Naive thymus-derived CD4-positive, alpha-beta T cell (primary cell): ENCODE data around the gene ZNF502. TPM values are rescaled to one million over a fixed set of nuclear protein-coding genes. Genes with fewer than 3 reads are reported as not detected.
"Not testable (repeated sequence)": the region's sequence is repeated elsewhere in the genome, so short reads cannot be mapped to it uniquely, and the experiment has no call there.

Experiments used
- ATAC-seq: fragments of 150-1000 bp; cut with Tn5 transposase; 2 replicates; pipeline ENCODE4 v1.10.0; 2021; ENCODE audit warnings: mild to moderate bottlenecking, moderate library complexity
- CTCF ChIA-PET: fragments of 350-600 bp; sonication (Branson Sonifier 250); formaldehyde crosslinking; loops from one replicate; lab custom pipeline; 2021; ENCODE audit warnings: antibody characterized with exemption; lab: Charles Lee
- POLR2A ChIA-PET: fragments of 350-600 bp; sonication (Branson Sonifier 250); formaldehyde crosslinking; loops from one replicate; lab custom pipeline; 2021; ENCODE audit warnings: antibody characterized with exemption, inconsistent platforms; lab: Charles Lee
- DNase-seq, 9 donors: peaks; one replicate each; pipeline versions ENCODE4 v3.0.0 to v3.0.0-alpha.2; 2020 to 2022; ENCODE audit warnings: mixed read lengths in 1 of 9
- H3K27ac ChIP-seq: one replicate; pipeline ENCODE4 v1.7.0; 2013; ENCODE audit warnings: mild to moderate bottlenecking, low read depth, low read length, moderate library complexity
- H3K27me3 ChIP-seq, 2 donors: one replicate each; pipeline ENCODE4 v1.7.0; 2013; ENCODE audit warnings: low read length in 2 of 2, mild to moderate bottlenecking in 2 of 2, moderate library complexity in 2 of 2; ENCODE audit not compliant: control insufficient read depth in 2 of 2, insufficient read depth in 2 of 2
- H3K36me3 ChIP-seq, 3 experiments: 1 replicate in 2 of 3; 2 replicates in 1 of 3; pipeline ENCODE4 v1.7.0; 2013; ENCODE audit warnings: low read length in 3 of 3, mild to moderate bottlenecking in 3 of 3, moderate library complexity in 1 of 3; ENCODE audit not compliant: insufficient read depth in 3 of 3, control insufficient read depth in 2 of 3
- H3K4me1 ChIP-seq, 2 donors: one replicate each; pipeline ENCODE4 v1.7.0; 2013; ENCODE audit warnings: low read length in 2 of 2, mild to moderate bottlenecking in 2 of 2, moderate library complexity in 1 of 2; ENCODE audit not compliant: control insufficient read depth in 2 of 2, insufficient read depth in 2 of 2
- H3K4me3 ChIP-seq: 2 replicates; pipeline ENCODE4 v1.7.0; 2013; ENCODE audit warnings: mild to moderate bottlenecking, low read length
- H3K9me3 ChIP-seq, 3 experiments: 1 replicate in 2 of 3; 2 replicates in 1 of 3; pipeline ENCODE4 v1.7.0; 2013; ENCODE audit warnings: low read length in 3 of 3; ENCODE audit not compliant: control insufficient read depth in 2 of 3
- H3K27ac Mint-ChIP-seq, 9 donors: one replicate each; pipeline ENCODE4 v1.8.0; 2020 to 2022; ENCODE audit warnings: mixed read lengths in 9 of 9, mild to moderate bottlenecking in 8 of 9, moderate library complexity in 5 of 9, inconsistent platforms in 2 of 9
- H3K27me3 Mint-ChIP-seq, 5 donors: one replicate each; pipeline ENCODE4 v1.8.0; 2021 to 2022; ENCODE audit warnings: mixed read lengths in 5 of 5, mild to moderate bottlenecking in 1 of 5
- H3K36me3 Mint-ChIP-seq, 5 donors: one replicate each; pipeline ENCODE4 v1.8.0; 2020 to 2022; ENCODE audit warnings: mixed read lengths in 5 of 5, mild to moderate bottlenecking in 3 of 5, inconsistent platforms in 1 of 5
- H3K4me1 Mint-ChIP-seq, 7 donors: one replicate each; pipeline ENCODE4 v1.8.0; 2020 to 2022; ENCODE audit warnings: mixed read lengths in 7 of 7, mild to moderate bottlenecking in 3 of 7, inconsistent platforms in 1 of 7
- H3K4me3 Mint-ChIP-seq, 10 donors: one replicate each; pipeline ENCODE4 v1.8.0; 2020 to 2022; ENCODE audit warnings: mild to moderate bottlenecking in 10 of 10, mixed read lengths in 10 of 10, moderate library complexity in 6 of 10, inconsistent platforms in 2 of 10
- H3K9me3 Mint-ChIP-seq, 11 donors: one replicate each; pipeline ENCODE4 v1.8.0; 2020 to 2022; ENCODE audit warnings: mixed read lengths in 11 of 11, mild to moderate bottlenecking in 4 of 11, inconsistent platforms in 1 of 11, moderate library complexity in 1 of 11
- intact Hi-C, 2 donors: fragments of 100-400 bp; cut with micrococcal nuclease; formaldehyde crosslinking; loops; one replicate each; pipeline ENCODE4 v1.15.1; 2023
- polyA plus RNA-seq, 2 donors: library from polyadenylated mRNA; unstranded; fragments of 300-500 nt; fragmentation: Illumina TruSeq; gene quantifications; one replicate each; pipeline ENCODE4 v1.2.3, GENCODE V29; 2021
- total RNA-seq, 6 experiments: library from RNA in 5 of 6; stranded (reverse) in 5 of 6; gene quantifications; 1 replicate in 5 of 6; 2 replicates in 1 of 6; pipeline ENCODE4 v1.2.3 and lab custom pipeline; 2021 to 2026

Gene ZNF502
- total RNA-seq (1 to 10 TPM; 1.1 to 6.1 (median 4.1) TPM), polyA plus RNA-seq (1 to 10 TPM; 5.0 to 5.9 TPM), total RNA-seq (lab: John Stamatoyannopoulos, UW) (14.5 reads per million, percentile 43 among the genes with 10 or more reads in this experiment)

GRCh38 chr3:44712455-44713075, at the start of gene ZNF502:
Gene ZNF502, plus strand, starts transcription at chr3:44712660. Its CDS starts 7,602 bp downstream, at chr3:44720262.
- H3K36me3 ChIP-seq: peaks cover 0 to 6% (median 0%) of the 10 kb centered on the region in 3 experiments
- H3K9me3 ChIP-seq: peaks cover 0 to 27% (median 8%) of the 10 kb centered on the region in 3 experiments
- H3K4me1 ChIP-seq: no peaks in the 10 kb centered on the region
- no peaks in the 10 kb centered on the region for H3K27me3 ChIP-seq
- ATAC-seq: peak; percentile 81
- peak; percentile 20 to 60 (median 33) for DNase-seq
- Mint-ChIP-seq H3K36me3 (peaks cover 18 to 55% (median 33%) of the 10 kb centered on the region in 5 donors), H3K27me3 (peaks cover 0 to 35% (median 16%) of the 10 kb centered on the region in 5 donors), H3K4me1 (peaks cover 4 to 25% (median 16%) of the 10 kb centered on the region in 7 donors), H3K27ac (peak within 1 kb of the TSS; percentile 4 to 85 (median 75)), H3K9me3 (peaks cover 15 to 98% (median 61%) of the 10 kb centered on the region in 11 donors), H3K4me3 (peak within 1 kb of the TSS; percentile 49 to 96 (median 91))
- H3K4me3 ChIP-seq: peak within 1 kb of the TSS; percentile 65
- CTCF ChIA-PET: interaction anchor here (0.7 kb wide), 1 partner anchor 13 kb away, joined by 3 read pairs; no protein-coding TSS in a partner anchor
- peak within 1 kb of the TSS; percentile 44 for H3K27ac ChIP-seq
- POLR2A ChIA-PET: interaction anchor here (1.0 kb wide), 1 partner anchor 48 kb away, joined by 3 read pairs; no protein-coding TSS in a partner anchor
- intact Hi-C loops: loop anchor here in 1 of 2 donors (1.0 to 5.0 kb wide), 4 partner anchors 17 to 235 kb away; partner anchors contain the start of genes KIAA1143, KIF15, ZNF445 and ZNF501

- H3K4me1 ChIP-seq: no peaks in the 10 kb centered on the region
- no peak for DNase-seq
- intact Hi-C loops: no loop called here
- no peak overlapping the region for H3K4me3 ChIP-seq
- POLR2A ChIA-PET: no interaction called here
- no peaks in the 10 kb centered on the region for H3K27me3 ChIP-seq
- no peak overlapping the region for H3K27ac Mint-ChIP-seq
- no peak overlapping the region for H3K4me3 Mint-ChIP-seq
- no peaks in the 10 kb centered on the region for H3K36me3 ChIP-seq
- CTCF ChIA-PET: interaction anchor here (0.8 kb wide), 1 partner anchor 132 kb away, joined by 3 read pairs; no protein-coding TSS in a partner anchor
- H3K9me3 ChIP-seq: peaks cover 0 to 25% (median 0%) of the 10 kb centered on the region in 3 experiments
- peaks cover 8 to 50% (median 27%) of the 10 kb centered on the region in 5 donors for H3K36me3 Mint-ChIP-seq
- H3K27ac ChIP-seq: no peak overlapping the region
- H3K4me1 Mint-ChIP-seq: no peaks in the 10 kb centered on the region
- H3K9me3 Mint-ChIP-seq: peaks cover 9 to 90% (median 43%) of the 10 kb centered on the region in 11 donors
- H3K27me3 Mint-ChIP-seq: peaks cover 0 to 18% (median 0%) of the 10 kb centered on the region in 5 donors
- no peak for ATAC-seq
Measured at GRCh38 chr3:44665173-44665572, 47.3 kb upstream of the ZNF502 start.

GRCh38 chr3:44666346-44666745, 46.1 kb upstream of the ZNF502 start:
- ChIA-PET POLR2A (no interaction called here), CTCF (interaction anchor here (0.7 kb wide), 1 partner anchor 17 kb away, joined by 4 read pairs; no protein-coding TSS in a partner anchor)
- DNase-seq (no peak), ATAC-seq (no peak)
- no peaks in the 10 kb centered on the region for H3K4me1 ChIP-seq
- no peak overlapping the region for H3K27ac ChIP-seq
- intact Hi-C loops: no loop called here
- H3K36me3 ChIP-seq: no peaks in the 10 kb centered on the region
- no peak overlapping the region for H3K4me3 Mint-ChIP-seq
- no peaks in the 10 kb centered on the region for H3K27me3 ChIP-seq
- no peaks in the 10 kb centered on the region for H3K4me1 Mint-ChIP-seq
- peaks cover 3 to 42% (median 22%) of the 10 kb centered on the region in 5 donors for H3K36me3 Mint-ChIP-seq
- peaks cover 7 to 78% (median 39%) of the 10 kb centered on the region in 11 donors for H3K9me3 Mint-ChIP-seq
- peaks cover 0 to 18% (median 0%) of the 10 kb centered on the region in 5 donors for H3K27me3 Mint-ChIP-seq
- H3K27ac Mint-ChIP-seq: no peak overlapping the region
- peaks cover 0 to 14% (median 0%) of the 10 kb centered on the region in 3 experiments for H3K9me3 ChIP-seq
- H3K4me3 ChIP-seq: no peak overlapping the region

- no peak overlapping the region for H3K27ac Mint-ChIP-seq
- DNase-seq: no peak
- Histone ChIP-seq H3K4me3 (no peak overlapping the region), H3K9me3 (peaks cover 0 to 12% (median 0%) of the 10 kb centered on the region in 3 experiments), H3K36me3 (no peaks in the 10 kb centered on the region), H3K27ac (no peak overlapping the region), H3K4me1 (no peaks in the 10 kb centered on the region), H3K27me3 (no peaks in the 10 kb centered on the region)
- no peaks in the 10 kb centered on the region for H3K4me1 Mint-ChIP-seq
- intact Hi-C loops: no loop called here
- peaks cover 0 to 18% (median 0%) of the 10 kb centered on the region in 5 donors for H3K27me3 Mint-ChIP-seq
- POLR2A ChIA-PET: no interaction called here
- peaks cover 7 to 76% (median 37%) of the 10 kb centered on the region in 11 donors for H3K9me3 Mint-ChIP-seq
- CTCF ChIA-PET: no interaction called here
- H3K36me3 Mint-ChIP-seq: peaks cover 0 to 32% (median 23%) of the 10 kb centered on the region in 5 donors
- H3K4me3 Mint-ChIP-seq: no peak overlapping the region
- no peak for ATAC-seq
Measured at GRCh38 chr3:44669760-44670159, 42.7 kb upstream of the ZNF502 start.

GRCh38 chr3:44673466-44673865, 39.0 kb upstream of the ZNF502 start:
- H3K4me3 ChIP-seq, DNase-seq, H3K27me3 ChIP-seq, H3K36me3 ChIP-seq, ATAC-seq, H3K27ac Mint-ChIP-seq, H3K4me3 Mint-ChIP-seq, H3K27me3 Mint-ChIP-seq, H3K27ac ChIP-seq, H3K4me1 Mint-ChIP-seq, H3K4me1 ChIP-seq, intact Hi-C loops, CTCF ChIA-PET, POLR2A ChIA-PET: not testable (repeated sequence)
- peaks cover 0 to 26% (median 22%) of the 10 kb centered on the region in 5 donors for H3K36me3 Mint-ChIP-seq
- H3K9me3 Mint-ChIP-seq: peaks cover 7 to 72% (median 32%) of the 10 kb centered on the region in 11 donors
- peaks cover 0 to 15% (median 0%) of the 10 kb centered on the region in 3 experiments for H3K9me3 ChIP-seq

GRCh38 chr3:44674211-44674610, 38.2 kb upstream of the ZNF502 start:
- no peak overlapping the region for H3K4me3 Mint-ChIP-seq
- peaks cover 0 to 20% (median 0%) of the 10 kb centered on the region in 3 experiments for H3K9me3 ChIP-seq
- H3K9me3 Mint-ChIP-seq: peaks cover 7 to 72% (median 32%) of the 10 kb centered on the region in 11 donors
- no peak overlapping the region for H3K27ac ChIP-seq
- intact Hi-C loops: no loop called here
- no peak overlapping the region for H3K4me3 ChIP-seq
- H3K27me3 ChIP-seq: no peaks in the 10 kb centered on the region
- DNase-seq (no peak), ATAC-seq (no peak)
- ChIA-PET POLR2A (no interaction called here), CTCF (no interaction called here)
- H3K4me1 Mint-ChIP-seq: no peaks in the 10 kb centered on the region
- H3K27me3 Mint-ChIP-seq: peaks cover 0 to 7% (median 5%) of the 10 kb centered on the region in 5 donors
- no peaks in the 10 kb centered on the region for H3K36me3 ChIP-seq
- H3K36me3 Mint-ChIP-seq: peaks cover 0 to 30% (median 22%) of the 10 kb centered on the region in 5 donors
- H3K27ac Mint-ChIP-seq: no peak overlapping the region
- no peaks in the 10 kb centered on the region for H3K4me1 ChIP-seq
